Activated gamma-delta T cell (primary cell): ENCODE measurements around the gene CPTP.
A peak's percentile ranks its signal among the peaks of the same experiment; 100 is the strongest.

Experiments
- DNase-seq: peaks from one replicate; lab custom pipeline; 2025; lab: John Stamatoyannopoulos, UW

Gene CPTP

DNA sequence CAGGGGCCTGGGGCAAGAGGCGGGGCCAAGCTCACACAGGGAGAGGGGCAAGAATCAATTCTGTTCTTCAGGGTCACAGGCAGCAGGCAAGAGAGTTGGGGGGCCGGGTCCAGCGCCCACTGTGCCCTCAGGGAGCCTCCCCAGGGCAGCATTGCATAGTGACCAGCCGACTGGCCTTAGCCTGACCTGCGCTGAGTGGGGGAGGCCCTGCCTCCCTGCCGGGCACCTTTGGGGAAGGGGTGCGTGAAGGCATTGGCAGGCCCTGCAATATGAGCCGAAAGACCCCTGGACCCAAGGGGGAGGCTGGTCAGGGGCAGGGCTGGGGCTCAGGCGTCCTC is 32.2 kb upstream of the CPTP start:
- DNase-seq: no peak

DNA sequence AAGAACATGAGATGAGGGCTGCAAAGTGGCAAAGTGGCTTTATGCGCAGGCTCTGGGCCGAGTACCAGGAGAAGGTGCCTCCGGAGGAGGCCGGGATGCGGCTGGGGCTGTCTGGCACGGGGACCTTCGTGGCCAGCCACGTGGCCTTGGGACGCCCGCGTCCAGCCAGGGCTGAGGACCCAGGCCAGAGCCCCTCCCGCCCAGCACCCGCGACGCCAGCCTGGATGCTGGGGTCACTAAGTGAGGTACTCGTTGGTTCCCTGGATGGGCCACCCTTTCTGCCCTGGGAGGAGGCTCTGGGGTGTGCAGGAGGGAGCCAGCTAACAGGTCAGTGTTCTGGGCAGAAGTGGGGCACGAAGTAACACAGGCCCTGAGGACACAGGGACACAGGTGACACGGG is 31.8 kb upstream of the CPTP start:
- no peak for DNase-seq

DNA sequence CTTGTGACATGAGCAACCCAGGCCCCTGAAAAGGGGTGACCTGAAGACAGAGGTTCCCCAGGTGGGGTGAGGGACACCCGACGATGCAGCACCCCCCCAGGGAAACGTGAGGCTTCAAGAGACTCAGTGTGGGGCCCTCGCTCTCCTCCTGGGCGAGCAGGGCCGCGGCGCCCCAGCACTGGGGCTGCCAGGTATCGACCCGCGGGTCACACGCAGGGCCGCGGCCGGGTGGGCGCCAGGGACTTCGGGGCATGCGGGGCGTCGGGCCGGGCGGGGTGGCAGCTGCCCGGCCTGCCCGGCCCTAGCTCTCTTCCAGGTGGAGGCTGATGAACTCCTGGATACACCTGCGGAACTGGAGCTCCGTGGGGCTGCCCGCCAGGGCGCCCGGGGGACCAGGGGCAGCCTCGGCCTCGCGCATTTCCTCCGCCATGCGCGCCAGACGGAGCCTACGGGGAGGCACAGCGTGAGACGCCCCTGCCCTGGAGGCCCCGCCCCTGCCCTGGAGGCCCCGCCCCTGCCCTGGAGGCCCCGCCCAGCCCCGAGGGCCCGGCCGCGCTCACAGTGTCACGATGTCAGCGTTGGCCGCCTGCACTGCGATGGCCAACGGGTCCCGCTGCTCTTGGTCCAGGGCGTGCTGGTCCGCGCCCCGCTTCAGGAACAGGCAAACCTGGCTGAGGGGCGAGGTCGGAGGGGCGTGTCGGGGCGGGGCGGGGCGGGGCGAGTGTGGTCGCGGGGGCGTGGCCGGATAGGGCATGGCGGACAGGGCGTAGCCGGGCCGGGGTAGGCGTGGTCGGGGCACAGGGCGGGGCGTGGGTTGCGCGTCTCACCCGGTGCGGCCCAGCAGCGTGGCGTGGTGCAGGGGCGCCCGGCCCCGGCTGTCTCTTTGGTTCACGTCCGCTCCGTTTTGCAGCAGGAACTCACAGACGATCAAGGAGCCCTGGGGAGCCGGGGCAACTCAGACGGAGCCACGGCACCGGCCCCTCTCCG is 31.0 kb upstream of the CPTP start:
- no peak for DNase-seq

DNA sequence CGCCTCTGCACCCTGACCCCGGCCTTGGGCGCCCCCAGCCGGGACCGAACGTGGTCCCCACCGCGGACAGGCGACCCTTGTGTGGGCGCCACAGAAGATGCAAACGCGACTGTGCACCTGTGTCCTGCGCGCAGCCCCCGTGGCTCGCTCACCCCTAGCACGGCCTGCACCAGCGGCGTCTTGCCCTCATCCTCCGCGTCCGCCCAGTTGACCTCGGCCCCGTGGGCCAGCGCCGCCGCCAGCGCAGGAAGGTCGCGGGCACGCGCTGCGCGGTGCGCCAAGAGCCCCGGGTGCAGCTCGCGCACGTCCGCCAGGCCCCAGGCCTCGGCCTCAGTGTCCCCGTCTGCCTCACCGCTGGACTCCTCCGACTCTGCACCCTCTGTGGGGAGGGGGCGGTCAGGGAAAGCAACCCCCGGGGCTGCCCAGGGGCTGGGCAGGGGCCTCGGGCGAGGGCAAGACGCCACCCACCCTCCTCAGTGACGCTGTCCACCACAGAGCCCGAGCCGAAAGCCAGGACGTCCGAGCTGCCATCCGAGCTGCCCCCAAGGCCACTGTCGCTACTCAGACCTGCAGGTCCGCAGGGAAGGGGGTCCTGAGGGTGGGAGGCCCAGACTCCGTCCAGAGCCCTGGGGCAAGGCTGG is 30.2 kb upstream of the CPTP start:
- DNase-seq: no peak

DNA sequence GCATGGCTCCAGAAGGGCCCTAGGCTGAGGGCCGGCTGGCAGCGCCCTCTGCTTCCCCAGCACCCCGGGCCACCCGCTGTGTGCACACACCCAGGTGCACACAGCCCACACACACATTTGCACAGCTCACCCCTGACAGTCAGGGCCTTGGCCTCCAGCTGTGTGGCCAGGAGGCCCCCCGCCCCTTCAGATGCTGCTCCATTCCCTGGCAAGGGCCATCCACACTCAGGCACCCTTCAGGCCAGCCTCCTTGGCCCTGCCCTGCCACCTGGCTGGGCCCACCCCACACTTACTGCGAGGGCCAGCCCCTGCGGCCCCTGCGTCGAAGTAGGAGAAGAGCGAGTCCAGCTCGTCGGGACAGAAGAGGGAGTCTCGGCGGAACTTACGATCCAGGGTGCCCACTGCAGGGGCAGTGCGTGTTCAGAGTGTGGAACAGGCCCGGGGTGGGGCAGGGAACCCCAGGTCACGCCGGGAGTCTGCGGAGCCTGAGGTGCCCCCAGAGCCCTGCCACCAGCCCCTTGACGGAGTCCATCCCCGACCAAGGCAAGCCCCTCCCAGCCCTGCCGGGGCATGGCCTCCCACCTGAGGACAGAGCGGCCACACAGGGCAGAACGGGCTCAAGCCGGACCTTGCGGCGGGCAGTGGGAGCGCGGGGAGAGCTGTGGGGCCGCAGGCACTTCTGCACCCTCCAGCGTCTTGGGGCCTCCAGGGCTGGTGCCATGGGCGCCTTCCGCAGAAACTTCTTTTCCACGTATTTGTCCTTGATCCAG is 29.3 kb upstream of the CPTP start:
- no peak for DNase-seq

DNA sequence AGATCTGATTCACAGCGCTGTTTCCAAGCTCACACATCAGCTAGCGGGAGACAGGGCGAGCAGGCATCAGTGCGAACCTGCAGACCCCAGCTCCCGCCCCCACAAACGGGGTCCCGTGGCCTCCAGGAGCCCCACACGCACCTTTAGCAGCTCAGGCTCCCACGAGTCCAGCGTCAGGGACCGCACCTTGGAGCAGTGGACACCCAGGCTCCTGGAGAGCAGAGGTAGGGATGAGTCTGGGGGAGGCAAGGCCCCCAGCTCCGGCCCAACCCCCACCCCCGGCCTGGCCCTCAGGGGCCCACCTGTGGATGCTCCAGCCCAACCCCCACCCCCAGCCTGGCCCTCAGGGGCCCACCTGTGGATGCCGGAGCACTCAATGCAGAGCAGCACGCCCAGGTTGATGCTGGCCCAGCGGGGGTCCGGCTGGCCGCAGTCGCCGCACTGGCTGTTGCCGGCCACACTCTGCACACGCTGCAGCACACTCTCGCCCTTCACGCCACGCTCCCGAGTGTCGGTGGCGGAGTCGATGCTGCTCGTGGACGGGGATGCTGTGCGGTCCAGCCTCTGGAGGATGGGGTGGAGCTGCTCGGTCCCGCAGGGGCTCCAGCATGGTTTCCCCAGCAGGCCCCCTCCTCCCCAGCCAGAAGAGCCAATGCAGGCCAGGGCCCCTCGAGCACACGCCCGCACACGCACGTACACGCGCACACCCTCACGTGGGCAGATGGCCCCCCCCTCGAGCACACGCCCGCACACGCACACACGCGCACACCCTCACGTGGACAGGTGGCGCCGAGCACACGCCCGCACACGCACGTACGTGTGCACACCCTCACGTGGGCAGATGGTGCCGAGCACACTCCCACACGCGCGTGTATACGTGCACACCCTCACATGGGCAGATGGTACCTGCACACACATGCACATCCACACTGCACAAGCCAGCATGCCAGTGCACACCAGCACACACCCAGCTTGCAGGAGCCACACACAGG is 28.2 kb upstream of the CPTP start:
- DNase-seq: no peak

DNA sequence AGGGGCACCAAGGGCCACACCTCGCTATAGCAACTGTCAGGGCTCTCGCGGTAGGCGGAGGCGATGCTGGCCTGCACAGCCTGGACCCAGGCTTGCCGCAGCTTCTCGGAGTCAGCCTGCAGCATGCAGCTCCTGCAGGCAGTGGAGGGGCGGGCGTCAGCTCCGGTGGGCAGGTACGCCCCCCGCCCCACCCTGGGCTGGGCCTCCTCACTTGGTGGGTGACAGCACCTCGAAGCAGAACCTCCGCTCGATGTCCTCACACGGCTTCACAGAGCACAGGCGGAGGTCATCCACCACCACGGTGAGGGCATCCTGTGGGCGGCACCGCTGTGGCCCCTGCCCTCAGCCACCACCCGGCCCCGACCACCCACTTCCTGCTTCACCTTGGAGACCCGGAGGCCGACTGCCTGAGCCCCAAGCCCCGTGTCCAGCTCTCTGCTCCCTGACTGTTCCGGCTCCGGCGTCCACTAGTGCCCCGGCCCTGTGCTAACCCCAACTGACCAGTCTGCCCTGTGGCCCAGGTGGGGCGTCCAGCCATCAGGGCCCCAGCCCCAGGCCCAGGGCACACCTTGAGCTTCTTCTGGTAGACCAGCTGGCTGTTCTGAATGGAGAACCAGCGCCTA is 26.7 kb upstream of the CPTP start:
- no peak for DNase-seq

DNA sequence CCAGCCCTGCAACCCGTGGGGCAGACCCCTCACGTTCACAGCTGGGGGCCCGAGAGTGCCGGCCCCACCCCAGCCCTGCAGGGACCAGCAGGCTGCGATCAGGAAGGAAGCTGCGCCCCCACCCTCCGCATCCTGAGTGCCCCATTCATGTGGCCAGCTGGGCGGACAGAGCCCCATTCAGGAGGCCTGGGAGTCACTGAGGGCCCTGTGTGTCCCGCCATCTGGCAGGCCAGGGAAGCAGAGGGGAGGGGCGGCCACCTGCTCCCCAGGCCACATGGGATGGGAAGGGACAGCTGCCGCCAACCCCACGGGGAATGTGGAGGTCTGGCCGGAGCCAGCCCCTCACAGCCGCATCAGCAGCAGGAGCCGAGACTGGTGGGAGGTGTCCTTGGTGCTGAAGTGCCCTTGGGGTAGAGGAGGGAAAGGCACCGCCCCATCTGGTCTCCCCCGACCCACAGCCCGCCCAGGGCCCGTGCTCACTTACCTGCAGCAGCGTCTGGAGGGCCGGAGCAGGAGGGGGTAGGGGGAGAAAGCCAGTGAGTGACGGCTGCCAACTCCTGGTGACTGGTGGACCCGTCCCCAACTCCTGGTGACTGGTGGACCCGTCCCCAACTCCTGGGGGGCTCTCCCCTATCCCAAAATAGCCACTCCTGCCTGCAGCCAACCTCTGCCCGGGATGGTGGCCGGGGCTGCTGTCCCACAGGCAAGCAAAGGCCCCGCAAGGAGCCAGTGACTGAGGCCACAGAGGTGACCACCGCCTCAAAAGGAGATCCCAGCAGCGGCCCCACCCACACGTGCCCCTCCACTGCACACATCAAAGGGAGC is 25.5 kb upstream of the CPTP start:
- DNase-seq: no peak

DNA sequence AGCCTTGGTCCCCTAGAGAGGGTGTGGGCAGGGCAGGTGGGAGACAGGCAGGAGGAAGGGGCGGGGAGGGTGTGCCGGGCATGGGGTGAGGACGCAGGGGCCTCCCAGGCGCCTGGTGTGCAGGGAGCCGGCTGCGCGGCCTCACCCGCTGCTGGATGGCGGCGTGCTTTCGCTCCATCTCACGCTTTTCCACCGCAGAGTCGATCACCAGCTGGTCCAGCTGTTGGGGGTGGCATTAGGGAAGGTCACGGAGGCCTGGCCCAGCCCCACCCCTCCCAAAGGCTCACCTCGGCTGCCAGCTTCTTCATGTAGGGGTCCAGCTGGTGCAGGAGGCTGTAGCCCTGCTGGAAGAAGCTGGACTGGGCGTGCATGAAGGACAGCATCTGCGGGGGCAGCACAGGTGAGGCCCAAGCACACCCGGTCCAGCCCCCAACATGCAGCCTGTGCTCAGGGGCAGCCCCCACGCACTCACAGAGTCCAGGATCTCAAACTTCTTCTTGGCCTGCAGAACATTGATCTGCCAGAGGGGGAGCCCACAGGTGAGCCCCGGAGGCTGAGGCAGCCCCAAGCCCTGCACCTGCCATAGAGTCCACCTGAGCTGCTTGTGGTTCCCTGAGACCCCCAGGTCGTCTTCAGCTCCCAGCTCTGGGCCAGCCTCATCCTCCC is 24.8 kb upstream of the CPTP start:
- no peak for DNase-seq

DNA sequence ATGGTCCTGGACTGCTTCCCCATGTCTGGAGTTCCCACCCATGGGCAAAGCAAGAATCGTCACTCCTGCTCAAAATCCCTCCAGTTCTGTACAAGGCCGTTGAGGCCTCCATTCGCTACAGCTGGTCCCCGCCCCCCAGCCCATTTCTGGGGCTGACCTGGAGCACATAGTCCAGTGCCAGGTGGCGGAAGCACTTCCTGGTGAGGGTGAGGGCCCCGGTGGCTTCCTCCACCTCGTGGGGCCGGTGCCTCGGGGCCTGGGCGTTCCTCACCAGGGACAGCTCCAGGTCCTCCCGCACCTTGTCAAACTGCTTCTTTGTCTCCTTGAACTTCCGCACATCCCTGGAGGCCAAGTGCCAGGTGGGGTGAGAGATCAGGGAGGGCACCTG is 24.3 kb upstream of the CPTP start:
- no peak for DNase-seq

DNA sequence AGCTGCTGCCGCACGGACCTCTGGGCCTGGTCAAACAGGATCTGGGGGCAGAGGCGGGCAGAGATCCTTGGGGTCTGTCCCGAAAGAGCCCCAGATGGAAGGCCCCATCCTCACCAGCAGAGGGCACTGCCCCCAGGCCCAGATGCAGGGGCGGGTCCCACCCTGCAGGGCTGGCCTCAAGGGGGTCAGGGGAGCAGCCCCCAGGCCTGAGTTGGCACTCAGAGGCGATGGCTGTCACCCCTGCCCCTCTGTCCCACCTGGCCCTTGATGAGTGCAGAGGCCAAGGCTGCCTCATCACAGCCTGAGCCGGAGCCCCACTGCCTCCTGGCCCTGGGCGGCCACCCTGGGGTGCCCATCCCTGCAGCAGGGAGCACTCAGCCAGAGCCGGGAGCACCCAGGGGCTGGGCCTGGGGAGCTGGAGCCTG is 22.6 kb upstream of the CPTP start:
- no peak for DNase-seq

DNA sequence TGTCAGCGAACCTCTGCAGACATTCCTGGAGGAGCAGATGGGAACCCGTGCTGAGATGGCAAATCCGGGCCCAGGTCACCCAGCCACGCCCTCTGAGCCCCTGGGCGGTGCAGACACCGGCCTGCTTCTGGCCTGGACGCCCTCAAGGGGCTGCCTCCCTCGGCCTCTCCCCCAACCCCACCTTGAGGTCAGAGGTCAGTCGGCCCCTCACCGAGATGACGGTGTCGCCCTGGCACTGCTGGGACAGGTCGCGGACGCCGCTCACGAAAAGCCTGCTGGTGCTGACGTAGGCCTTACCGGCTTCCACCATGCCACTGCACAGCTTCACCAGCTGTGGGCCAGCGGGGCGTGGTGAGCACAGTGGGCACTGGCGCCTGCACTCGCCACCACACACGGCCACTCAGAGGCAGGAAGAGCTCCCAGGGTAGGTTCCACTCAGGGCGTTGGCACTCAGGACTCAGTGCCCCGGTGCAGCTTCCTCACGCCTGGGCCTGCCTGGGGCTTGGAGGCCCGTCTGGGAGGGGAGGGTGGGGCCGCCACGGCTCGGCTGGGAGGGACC is 21.6 kb upstream of the CPTP start:
- DNase-seq: no peak

DNA sequence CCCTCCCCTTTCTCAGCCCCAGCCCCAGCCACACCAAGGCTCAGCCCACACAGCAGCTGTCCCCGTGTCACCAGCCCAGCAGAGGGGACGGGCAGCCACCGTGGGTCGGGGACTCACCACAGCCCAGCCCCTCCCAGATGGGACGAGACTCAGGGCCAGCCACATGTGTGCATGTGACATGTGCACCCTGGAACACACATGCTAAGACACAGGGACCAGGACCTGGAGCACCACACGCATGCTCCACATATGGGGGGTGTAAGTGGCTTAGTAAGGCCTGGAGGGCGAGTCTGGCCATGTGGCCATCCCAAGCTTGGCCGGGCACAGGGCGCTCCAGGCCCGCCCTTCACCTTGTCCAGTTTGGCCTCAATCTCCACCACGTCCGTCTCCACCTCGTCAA is 20.9 kb upstream of the CPTP start:
- no peak for DNase-seq

DNA sequence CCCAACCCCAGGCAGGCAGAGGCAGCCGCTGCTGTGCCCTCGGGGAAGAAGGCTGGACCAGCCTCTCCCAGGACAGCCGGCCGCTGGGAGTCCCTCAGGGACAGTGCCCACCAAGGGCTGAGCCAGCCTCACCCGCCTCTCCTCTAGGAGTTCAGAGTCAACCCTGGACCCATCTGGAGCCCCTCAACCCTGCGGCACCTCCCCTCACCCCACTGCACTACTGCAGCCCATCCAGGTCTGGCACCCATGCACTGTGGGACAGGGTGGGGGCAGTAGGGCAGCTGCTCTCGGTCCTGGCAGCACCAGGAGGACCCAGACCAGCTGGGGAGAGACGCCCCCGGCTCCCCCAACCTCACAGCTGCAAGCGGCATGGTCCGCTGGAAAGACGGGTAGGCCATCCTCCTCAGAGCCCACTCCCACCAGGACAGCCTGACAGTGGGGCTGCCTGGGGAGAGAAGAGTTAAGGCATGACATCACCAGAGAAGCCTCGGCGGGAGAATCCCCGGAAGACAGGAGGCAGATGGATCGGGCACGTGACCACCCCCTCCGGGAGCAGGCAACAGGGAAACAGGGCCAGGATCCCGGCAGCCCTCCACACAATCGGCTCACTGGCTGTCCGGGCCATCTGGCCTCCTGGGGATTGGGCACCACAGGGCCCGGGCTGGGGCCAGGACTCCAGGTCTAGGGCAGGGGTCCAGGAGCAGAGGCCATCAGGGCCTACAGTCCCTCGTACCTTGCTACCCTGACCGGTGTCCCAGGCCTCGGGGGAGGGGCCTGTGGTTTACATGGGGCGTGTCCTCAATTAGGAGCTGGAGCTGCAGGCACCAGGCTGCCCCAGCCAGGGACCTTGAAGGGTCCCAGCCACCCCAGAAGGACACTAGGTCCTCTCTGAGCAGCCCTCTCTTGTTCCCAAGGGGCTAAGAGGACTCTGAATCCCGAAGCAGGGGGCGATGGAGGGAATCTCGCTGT is 20.0 kb upstream of the CPTP start:
- DNase-seq: no peak

DNA sequence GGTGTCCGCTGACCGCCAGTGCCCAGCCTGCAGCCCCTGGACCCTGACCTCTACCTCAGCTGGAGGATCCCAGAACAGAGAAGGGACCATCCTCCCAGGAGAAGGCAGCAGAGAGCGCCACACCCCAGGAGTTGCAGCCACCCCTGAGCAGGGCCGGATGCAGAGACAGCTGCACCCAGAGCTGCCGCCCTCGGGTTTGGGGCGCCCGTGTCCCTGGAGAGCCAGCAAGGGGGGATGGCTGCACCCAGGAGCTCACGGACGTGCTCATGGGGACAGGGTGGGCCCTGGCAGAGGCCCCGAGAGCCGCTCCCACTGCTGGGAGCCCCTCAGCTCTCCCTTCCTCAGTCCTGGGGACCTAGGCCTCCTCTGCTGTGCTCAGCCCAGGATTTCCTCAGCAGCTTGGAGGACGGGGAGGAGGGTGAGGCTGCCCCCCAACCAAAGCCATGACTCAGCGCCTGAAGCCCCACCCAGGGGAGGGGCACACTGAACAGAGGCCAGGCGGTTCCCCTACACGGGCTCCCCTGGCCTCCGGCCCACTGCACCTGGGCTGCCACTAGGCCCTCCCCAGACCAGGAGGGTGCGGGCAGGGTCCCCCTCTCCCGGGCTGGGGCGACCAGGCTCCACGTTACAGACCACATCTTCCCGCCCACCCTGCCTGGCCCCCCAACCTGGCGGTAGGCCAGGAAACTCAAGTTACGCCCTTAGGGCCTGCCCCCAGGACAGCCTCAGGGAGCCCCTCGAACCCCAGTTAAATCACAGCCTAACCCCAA is 19.1 kb upstream of the CPTP start:
- peak; percentile 31 for DNase-seq

DNA sequence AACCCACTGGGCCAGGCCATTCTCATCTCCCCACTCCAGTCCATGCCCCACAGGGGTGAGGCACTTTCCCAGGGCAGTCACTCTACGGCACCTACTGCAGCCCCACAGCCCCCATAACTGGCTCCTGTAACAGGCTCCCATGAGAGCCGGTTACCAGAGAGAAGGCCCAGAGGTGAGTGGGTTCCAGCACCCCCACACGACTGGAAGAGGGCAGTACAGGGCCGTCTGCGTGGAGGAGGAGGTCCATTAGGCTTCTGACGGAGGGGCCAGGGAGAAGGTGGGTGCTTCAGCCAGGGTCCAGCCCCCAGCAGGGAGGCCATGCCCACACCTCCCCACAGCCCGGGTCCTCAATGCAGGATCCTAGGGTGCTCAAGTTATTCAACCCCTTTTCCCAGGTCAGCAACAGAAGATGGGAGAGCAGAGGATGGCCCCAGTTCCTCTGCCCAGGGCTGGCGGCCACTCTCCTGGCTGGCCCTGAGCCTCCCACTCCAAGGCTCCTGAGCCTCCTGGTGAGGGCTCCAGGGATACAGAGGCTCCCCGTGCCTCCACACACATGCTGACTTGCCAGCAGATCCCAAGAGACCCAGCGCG is 18.4 kb upstream of the CPTP start:
- DNase-seq: no peak
